Heart left ventricle (tissue), 13 donors: ENCODE data around the gene DRD3.

ENCODE experiments used
- CTCF ChIP-seq, 12 donors: fragments of 200-600 bp; sonication (generic) in 4 of 12; IDR thresholded peaks; one replicate each; pipeline versions ENCODE4 v1.5.0 to v1.8.0; 2018 to 2022; ENCODE audit warnings: antibody characterized with exemption in 12 of 12, mild to moderate bottlenecking in 5 of 12
- POLR2A ChIP-seq, 2 donors: fragments of 450-650 bp; IDR thresholded peaks; one replicate each; pipeline ENCODE4 v1.6.1; 2017; ENCODE audit warnings: antibody characterized with exemption in 2 of 2, mild to moderate bottlenecking in 2 of 2, moderate library complexity in 2 of 2
- donor health status: ischemic (EF 13 %, LVEDD 7.1; RV severe dilation, severe dysfunction).
- donor health status: DM: no; HTN: yes; CAD: no.
- donor health status: DM: no; HTN: no; CAD: no.
- donor health status: ischemic (EF 25% LVEDD 6.9; RV normal size, moderate dysfunction).
- donor health status: ischemic (EF 25% LVEDD 5.7; RV mildly dilated, moderate dysfunction).
- donor health status: ischemic (EF 35%, LVEDD 5.7; RV mildly dilated, moderate dysfunction).
- donor health status: nonischemic (EF 11% LVEDD 7.7; RV severe dilation, severe dysfunction).
- donor health status: DM: yes; HTN: yes; CAD: no.
- donor health status: PGD.
- donor health status: ischemic (EF 29% LVEDD 5.4; RV normal size, mild dysfunction).
- donor health status: nonischemic (EF 23%, LVEDD 6.1; RV moderate dilation, normal function).

DNA sequence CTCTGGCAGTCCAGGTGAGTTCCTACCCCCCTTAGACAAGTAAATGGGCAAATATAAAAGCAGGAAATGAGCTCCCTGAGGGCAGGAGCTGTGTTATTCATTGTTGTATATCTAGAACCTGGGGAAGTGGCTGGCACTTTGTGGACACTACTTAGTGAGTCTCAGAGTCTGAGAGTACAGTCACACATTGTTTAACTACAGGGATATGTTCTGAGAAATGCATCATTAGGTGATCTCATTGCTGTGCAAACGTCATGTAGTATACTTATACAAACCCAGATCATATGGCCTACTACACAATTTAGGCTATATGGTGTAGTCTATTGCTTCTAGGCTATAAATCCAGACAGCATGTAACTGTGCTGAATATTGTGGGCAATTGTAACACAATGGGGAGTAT, 52.4 kb downstream of the DRD3 start:
- no peak for TF ChIP-seq CTCF (IDR thresholded peaks at IDR 0.05)
- no peak for TF ChIP-seq POLR2A (IDR thresholded peaks at IDR 0.05)
